NOMO-1 treated with DMSO at 0.1 percent for 48 hours (cell line): ENCODE measurements around the gene SLC4A2.

ENCODE experiments used
- DNase-seq: peaks from one replicate; lab custom pipeline; 2025; ENCODE audit not compliant: unreplicated experiment; lab: John Stamatoyannopoulos, UW

SLC4A2 gene

GRCh38 chr7:151091431-151091830 lies 32.0 kb downstream of the SLC4A2 start:
- DNase-seq: peak; percentile 34

DNA sequence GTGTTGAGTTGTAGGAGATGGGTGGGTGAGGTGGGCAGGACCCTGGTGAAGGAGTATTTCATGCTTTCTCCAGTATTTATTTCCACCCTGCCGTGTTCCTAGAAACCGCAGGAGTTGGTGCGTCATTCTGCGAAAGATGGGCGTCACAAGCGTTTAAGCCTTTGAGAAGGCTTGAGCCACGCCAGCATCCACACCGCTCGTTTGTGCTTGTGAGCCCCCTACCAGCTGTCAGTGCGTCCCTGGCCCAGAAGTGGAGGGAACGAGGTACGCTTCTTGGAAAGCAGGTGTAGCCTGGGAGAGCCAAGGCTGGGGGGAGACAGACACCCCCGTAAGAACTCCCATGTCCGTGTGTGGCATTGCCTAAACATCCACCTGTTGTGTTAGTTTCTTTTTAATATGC lies 32.6 kb downstream of the SLC4A2 start:
- no peak for DNase-seq

- DNase-seq: no peak
These were observed 34.4 kb downstream of the SLC4A2 start for GRCh38 chr7:151093748-151094147.

DNA sequence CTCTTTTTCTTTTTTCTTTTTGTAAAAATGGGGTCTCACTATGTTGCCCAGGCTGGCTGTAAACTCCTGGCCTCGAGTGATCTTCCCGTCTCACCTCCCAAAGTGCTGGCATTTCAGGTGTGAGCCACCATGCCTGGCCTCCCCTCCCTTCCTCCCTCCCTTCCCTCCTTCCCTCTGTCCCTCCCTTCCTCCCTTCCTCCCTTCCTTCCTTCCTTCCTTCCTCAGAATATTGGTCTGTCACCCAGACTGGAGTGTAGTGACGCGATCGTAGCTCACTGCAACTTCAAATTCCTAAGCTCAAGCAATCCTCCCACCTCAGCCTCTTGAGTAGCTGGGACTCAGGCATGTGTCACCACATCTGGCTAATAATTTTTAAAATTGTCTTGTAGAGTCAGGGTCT lies 35.3 kb downstream of the SLC4A2 start:
- DNase-seq: no peak

DNA sequence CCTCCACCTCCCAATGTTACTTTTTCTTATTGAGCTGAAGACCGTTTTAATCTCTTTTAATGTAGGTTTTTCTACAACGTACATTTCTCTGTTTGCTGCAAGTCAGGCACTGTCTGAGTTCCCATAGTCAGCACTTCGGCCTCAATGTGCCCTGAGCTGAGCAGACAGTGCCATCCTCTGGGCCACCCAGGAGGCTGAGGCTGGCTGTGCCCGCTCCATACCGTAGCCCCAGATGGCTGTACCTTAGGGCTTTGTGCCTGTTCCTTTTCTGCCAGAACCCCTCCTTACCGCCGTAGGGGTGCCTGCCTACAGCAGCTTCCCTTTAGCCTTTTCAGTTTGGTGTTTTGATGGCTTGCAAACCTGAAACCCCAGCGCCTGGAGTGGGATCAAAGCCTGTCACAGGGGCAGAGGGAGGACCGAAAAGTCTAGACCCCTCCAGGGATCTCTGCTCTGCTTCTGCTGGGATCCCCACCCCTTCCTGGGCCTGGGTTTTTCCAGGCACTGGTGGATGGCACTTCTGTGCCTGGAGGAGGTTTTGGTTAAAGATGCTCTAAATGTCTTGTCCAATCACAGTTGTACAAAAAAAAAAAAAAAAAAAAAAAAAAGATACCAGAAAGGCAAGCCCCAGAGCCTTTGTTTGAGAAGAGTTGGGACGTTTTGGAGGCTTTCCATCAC lies 35.9 kb downstream of the SLC4A2 start:
- DNase-seq: no peak

GRCh38 chr7:151095828-151096475 lies 36.6 kb downstream of the SLC4A2 start:
- no peak for DNase-seq

- no peak for DNase-seq
These were observed 40.3 kb downstream of the SLC4A2 start for GRCh38 chr7:151099486-151100211.

- no peak for DNase-seq
These were observed 41.5 kb downstream of the SLC4A2 start for GRCh38 chr7:151100921-151101320.

GRCh38 chr7:151101621-151102396 lies 42.4 kb downstream of the SLC4A2 start:
- DNase-seq: no peak

DNA sequence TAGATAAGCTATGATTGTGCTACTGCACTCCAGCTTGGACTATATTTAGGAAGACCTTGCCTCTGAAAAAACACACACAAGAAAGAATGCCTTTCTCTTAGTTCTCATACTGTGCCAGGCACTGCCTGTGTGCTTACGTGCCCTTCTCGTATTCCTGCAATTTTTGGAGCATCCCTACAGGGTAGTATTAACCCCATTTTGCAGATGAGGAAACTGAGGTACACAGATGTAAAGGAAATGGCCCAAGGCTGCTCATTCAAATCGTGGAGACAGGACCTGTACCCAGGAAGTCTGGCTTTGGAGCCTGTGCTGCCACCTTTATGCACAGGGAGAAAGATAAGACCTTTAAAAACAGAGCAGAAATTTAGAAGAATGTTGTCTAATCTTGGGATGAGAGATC lies 43.6 kb downstream of the SLC4A2 start:
- DNase-seq: no peak

DNA sequence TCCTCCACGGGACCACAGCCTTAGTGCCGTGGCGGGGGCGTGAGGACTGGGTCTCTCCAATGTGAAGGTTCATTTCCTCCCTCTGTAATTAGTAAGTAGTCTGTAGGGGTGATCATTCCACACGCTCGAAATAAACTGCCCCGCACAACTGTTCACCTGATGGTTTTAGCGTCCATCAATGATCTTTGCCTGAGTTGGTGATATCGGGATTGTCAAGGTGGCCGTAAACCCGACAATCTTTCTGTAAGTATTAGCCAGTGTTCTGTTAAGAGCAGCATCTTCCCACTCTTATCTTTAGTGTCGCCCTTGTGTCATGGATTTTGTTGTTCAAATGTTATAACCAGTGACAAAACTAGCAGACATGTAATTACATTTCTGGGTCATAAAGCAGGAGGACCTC lies 44.6 kb downstream of the SLC4A2 start:
- DNase-seq: no peak

- no peak for DNase-seq
These were observed 45.2 kb downstream of the SLC4A2 start for GRCh38 chr7:151104411-151105235.

DNA sequence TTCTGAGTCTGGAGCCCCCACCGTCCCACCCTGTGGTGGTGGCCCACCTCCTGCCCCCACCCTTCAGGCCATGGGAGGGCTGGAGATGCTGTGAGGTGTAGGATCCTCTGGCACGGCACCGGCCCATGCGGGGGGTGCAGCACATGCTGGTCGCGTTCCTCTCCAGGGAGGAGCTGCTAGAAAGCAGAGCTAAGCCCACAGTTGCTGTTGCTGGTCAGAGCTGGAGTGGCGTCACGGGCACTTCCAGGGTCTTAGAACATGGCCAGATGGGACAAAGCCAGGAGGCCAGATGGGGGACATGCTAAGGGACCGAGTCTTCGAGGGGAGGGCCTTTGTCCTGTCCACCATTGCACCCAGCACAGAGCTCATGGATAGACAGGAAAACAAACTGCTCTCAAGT lies 48.5 kb downstream of the SLC4A2 start:
- DNase-seq: no peak

GRCh38 chr7:151109094-151110048 lies 50.0 kb downstream of the SLC4A2 start:
- no peak for DNase-seq

DNA sequence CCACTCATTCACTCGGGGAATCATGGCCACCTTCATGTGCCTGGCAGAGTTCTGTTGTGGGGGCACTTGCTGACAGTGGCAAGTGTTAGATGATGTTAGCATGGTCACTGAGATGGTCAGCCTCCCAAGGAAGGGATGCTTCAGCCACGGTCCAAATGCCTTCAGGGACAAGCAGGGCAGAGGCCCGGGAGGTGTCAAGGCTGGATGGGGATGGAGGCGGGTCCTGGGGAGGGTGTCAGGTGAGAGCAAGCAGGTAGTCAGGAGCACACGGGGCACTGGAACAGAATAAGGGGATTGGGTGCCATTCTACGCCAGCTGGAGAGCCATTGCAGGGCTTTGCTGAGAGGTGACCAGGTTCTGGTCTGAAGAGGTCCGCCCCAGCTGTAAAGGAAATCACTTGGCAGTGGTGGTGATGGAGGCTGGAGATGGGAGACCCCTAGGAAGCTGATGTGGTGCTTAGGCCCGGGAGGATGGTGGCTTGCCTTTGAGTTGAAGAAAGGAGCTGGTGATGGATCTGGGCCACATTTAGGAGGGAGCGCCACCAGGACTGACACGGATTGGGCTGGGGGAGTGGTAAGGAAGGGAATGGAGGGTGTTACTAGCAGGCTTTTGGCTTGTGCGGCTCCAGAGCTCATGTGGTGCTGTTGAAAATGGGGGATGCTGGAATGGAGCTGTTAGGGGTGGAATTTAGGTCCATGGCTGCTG lies 51.0 kb downstream of the SLC4A2 start:
- no peak for DNase-seq

GRCh38 chr7:151110941-151111645 lies 51.7 kb downstream of the SLC4A2 start:
- no peak for DNase-seq

- no peak for DNase-seq
These were observed 54.2 kb downstream of the SLC4A2 start for GRCh38 chr7:151113344-151114150.
